ENCODE results near the gene PHF24.

- no peak for TF ChIP-seq EZH2 (IDR thresholded peaks at IDR 0.05; ENCODE audit: low read length)
- TF ChIP-seq, protein P1, sequence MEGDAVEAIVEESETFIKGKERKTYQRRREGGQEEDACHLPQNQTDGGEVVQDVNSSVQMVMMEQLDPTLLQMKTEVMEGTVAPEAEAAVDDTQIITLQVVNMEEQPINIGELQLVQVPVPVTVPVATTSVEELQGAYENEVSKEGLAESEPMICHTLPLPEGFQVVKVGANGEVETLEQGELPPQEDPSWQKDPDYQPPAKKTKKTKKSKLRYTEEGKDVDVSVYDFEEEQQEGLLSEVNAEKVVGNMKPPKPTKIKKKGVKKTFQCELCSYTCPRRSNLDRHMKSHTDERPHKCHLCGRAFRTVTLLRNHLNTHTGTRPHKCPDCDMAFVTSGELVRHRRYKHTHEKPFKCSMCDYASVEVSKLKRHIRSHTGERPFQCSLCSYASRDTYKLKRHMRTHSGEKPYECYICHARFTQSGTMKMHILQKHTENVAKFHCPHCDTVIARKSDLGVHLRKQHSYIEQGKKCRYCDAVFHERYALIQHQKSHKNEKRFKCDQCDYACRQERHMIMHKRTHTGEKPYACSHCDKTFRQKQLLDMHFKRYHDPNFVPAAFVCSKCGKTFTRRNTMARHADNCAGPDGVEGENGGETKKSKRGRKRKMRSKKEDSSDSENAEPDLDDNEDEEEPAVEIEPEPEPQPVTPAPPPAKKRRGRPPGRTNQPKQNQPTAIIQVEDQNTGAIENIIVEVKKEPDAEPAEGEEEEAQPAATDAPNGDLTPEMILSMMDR (optimal IDR thresholded peaks at IDR 0.05 in 1 of 3, IDR thresholded peaks at IDR 0.05 in 1 of 3, conservative IDR thresholded peaks at IDR 0.05 in 1 of 3; ENCODE audit: extremely low read depth in 1 of 3, insufficient read depth in 2 of 3, low read length in 3 of 3): peak in 2 of 3 experiments; percentile 81 to 97
Measured at GRCh38 chr9:34994260-34994899, 36.3 kb downstream of the PHF24 start.

Data from keratinocyte (primary cell).